HUDEP-2 (cell line): ENCODE measurements around the gene VWA5A.
"Not testable (repeated sequence)": the region's sequence is repeated elsewhere in the genome, so short reads cannot be mapped to it uniquely, and the experiment has no call there.

ENCODE experiments used
- DNase-seq, 76 experiments: peaks; one replicate each; lab custom pipeline; 2025; ENCODE audit not compliant: unreplicated experiment in 76 of 76; lab: John Stamatoyannopoulos, UW

The VWA5A gene

GRCh38 chr11:124085997-124086846 lies 29.0 kb upstream of the VWA5A start:
- DNase-seq: no peak

- no peak for DNase-seq
Observed at GRCh38 chr11:124090996-124091395, 24.3 kb upstream of the VWA5A start.

- DNase-seq: no peak
Observed at GRCh38 chr11:124093330-124093729, 21.9 kb upstream of the VWA5A start.

GRCh38 chr11:124094731-124095130 lies 20.5 kb upstream of the VWA5A start:
- DNase-seq: no peak

GRCh38 chr11:124096364-124096763 lies 18.9 kb upstream of the VWA5A start:
- peak in 73 of 76 experiments; percentile 8 to 87 (median 66) for DNase-seq

- peak in 28 of 76 experiments; percentile 17 to 81 (median 46) for DNase-seq
Observed at GRCh38 chr11:124098141-124098540, 17.1 kb upstream of the VWA5A start.

DNA sequence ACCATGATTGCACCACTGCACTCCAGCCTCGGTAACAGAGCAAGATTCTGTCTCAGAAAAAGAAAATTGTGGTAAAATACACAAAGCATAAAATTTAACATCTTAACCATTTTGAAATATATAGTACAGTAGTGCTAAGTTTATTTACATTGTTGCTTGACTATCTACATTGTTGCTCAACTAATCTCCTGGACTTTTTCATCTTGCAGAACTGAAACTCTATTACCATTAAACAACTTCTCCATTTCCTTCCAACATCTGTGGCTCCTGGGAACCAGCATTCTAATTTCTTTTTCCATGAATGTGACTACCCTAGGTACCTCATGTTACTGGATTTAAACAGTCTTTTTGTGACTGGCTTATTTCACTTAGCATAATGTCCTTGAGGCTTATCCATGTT lies 13.5 kb upstream of the VWA5A start:
- no peak for DNase-seq

DNA sequence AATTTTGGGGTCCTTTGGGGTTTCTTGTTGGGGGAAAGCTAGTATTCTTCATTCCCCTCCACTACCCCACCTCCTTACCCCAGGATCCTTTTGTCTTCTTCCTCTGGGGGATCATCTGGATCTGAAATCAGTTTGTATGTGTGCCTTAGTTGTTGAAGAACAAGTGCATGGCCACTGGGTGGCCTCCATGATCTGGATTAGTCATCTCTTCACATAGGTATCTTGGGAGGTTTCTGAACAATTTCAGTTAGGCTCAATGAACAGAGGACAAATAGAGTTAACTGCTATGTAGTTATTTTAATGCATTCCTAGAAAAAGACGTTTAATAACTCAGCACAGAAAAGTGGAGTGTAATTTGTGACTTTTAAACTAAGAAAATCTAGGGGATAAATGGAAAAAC lies 7.1 kb upstream of the VWA5A start:
- DNase-seq: peak in 34 of 76 experiments; percentile 5 to 53 (median 26)

DNA sequence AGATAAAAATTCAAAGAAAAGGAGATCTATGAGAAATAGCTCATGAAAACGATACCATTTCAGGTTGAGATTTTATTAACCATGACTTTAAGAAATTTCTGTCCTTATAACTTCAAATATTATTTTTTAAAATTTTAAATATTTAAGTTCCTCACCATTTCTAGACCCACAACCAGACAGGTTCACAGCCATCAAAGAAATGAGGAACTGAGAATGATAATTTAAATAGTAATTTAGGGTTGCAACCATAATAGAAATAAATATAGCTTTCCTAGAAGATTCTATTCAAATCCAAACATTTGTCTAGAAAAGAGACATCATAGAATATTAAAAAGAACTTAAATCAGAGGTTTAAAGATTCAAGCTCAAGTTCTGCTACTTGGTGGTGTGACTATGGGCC lies 5.9 kb upstream of the VWA5A start:
- no peak for DNase-seq

DNA sequence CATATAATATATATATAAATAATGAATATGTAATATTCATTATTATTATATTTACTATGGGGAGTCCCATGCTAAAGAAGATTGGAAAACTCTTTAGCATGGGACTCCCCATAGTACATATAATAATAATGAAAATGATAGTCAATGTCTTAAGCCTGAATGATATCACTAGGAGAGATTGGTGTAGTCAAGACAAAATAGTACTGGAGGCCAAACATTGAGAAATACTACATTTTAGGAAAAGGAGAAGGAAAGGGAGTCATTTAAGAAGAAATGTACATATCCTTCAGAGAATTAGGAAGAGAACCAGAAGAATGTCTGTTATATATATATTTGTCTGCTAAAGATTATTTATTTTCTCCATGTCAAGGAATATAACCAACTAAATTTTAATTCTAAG lies 5.0 kb upstream of the VWA5A start:
- no peak for DNase-seq

DNA sequence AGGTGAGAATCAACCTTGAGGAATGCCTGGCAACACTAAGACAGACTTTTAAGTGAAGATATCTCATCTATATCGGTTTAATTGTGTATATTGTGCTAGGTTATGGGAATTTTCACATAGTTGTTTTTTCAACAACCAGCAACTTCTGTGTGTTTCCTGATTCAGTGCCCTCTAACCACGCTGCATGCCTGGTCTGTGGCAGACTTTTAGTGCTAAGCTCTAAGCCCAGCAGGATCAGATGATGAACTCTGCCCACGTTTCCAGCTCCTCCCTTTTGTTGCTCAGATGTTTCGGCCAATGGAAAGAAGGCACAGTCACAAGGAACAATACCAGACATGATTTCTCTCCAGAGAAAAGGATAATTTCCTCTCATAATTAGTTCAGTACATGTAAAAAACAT lies 1.4 kb upstream of the VWA5A start:
- DNase-seq: peak in 26 of 76 experiments; percentile 8 to 61 (median 17)

GRCh38 chr11:124115782-124116616 lies 749 bp downstream of the VWA5A start:
- DNase-seq: peak in 10 of 76 experiments; percentile 4 to 30 (median 14)

DNA sequence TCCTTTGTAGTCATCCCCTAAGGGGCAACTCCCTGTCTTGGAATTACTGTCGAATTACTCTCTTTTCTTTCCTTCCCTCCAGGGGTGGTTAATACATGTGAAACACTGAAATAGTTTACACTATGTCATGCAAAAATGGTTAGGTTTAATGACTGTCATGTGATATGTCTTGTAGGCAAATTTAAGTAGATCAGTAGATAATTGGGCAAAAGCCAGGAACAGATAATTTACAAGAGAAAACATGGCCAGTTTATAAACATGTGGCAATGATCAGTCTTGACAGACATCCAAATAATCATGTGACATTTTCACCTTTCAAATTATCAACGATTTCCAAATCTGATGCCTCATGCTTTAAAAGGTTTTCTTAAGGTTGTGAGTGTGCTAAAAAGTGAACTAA lies 3.9 kb downstream of the VWA5A start:
- no peak for DNase-seq

GRCh38 chr11:124120891-124121290 lies 5.6 kb downstream of the VWA5A start:
- no peak for DNase-seq

GRCh38 chr11:124122123-124122522 lies 6.9 kb downstream of the VWA5A start:
- peak in 3 of 76 experiments; percentile 4 to 16 (median 6) for DNase-seq

GRCh38 chr11:124123622-124124021 lies 8.4 kb downstream of the VWA5A start:
- no peak for DNase-seq

DNA sequence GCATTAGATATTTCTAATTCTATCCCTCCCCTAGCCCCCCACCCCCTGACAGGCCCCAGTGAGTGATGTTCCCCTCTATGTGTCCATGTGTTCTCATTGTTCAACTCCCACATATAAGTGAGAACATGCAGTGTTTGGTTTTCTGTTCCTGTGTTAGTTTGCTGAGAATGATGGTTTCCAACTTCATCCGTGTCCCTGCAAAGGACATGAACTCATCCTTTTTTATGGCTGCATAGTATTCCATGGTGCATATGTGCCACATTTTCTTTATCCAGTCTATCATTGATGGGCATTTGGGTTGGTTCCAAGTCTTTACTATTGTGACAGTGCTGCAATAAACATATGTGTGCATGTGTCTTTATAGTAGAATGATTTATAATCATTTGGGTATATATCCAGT lies 11.9 kb downstream of the VWA5A start:
- DNase-seq: not testable (repeated sequence)

DNA sequence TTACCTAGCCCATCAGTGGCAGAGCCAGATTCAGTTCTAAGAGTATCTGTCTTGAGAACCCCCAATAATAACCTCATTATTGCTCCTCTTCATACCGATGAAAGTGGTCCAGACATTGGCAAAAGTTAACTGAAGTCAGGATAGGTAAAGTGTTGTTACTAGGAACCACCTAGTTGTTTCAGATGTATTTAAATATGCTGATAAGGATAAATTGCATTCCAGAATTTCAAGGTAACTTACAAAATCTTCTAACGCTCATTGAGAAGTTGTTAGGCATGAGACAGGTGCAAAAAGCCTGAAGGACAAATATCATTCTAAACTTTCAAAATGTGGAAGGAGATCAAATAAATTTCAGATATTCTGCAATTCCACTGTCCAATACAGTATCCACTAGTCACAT lies 27.8 kb downstream of the VWA5A start:
- no peak for DNase-seq

DNA sequence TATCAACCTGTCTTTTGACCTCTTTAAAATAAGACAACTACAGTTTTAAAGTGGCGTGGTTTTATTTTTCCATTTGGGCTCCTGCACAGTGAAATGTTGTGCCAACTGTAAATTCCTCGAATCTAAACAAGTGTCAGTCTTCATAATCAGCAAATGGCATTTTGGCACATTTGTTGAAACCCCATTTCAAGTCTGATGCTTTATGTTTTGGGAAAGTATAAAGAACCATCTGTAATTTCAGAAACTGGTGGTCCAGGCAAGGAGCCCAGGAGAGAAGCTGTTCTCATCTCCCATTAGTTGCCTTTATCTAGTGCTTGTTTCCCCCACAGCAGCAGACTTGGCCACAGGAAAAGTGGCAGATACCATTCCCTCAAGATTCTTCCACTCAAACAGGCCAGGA lies 32.7 kb downstream of the VWA5A start:
- no peak for DNase-seq

GRCh38 chr11:124150684-124151083 lies 35.4 kb downstream of the VWA5A start:
- no peak for DNase-seq

DNA sequence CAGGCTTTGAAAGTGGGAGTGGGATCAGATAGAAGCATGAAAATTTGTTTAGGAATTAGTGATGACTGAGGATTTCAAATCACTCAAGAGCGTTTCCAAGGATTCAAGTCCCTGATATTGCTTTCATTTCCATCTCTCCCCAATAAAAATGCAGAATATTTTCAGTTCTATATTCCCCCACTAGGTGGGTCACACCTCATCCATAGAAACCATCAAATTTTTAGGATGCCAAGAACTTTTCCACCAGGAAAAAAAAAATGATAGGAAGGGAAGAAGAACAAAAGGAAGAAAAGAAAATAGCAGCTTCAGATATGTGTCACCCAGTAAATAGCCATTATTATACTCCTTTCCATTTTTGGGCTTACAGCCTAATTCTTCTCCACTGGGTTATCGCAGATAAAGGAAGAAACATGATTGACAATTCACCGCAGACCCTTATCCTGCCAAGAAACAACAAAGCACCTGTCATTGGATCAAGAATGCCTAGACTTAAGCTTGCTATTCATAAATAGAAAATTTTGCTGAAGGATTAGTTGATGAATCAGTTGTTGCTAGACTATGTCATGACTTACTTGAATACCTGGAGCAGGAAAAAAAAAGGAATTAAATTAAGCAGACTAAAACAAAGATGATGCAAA lies 37.6 kb downstream of the VWA5A start:
- DNase-seq: no peak
